ENCODE results near the gene ANKRD34A.
"Not testable (repeated sequence)": the region's sequence is repeated elsewhere in the genome, so short reads cannot be mapped to it uniquely, and the experiment has no call there.

The ANKRD34A gene

GRCh38 chr1:145946477-145946986, 17.8 kb downstream of the ANKRD34A start:
- no peak overlapping the region for H3K4me3 ChIP-seq (ENCODE audit: control insufficient read depth, low read depth, low read length)
- DNase-seq (ENCODE audit: low read depth), result no peak
- no peak for TF ChIP-seq CTCF (conservative IDR thresholded peaks at IDR 0.05; ENCODE audit: control insufficient read depth, insufficient read depth, low read depth, low read length)

- TF ChIP-seq CTCF (conservative IDR thresholded peaks at IDR 0.05; ENCODE audit: control insufficient read depth, insufficient read depth, low read depth, low read length), result no peak
- H3K4me3 ChIP-seq (ENCODE audit: control insufficient read depth, low read depth, low read length), result no peak overlapping the region
- DNase-seq (ENCODE audit: low read depth), result no peak
These were observed 19.8 kb downstream of the ANKRD34A start for GRCh38 chr1:145944532-145944931.

- TF ChIP-seq CTCF (conservative IDR thresholded peaks at IDR 0.05; ENCODE audit: control insufficient read depth, insufficient read depth, low read depth, low read length), result no peak
- H3K4me3 ChIP-seq (ENCODE audit: control insufficient read depth, low read depth, low read length), result no peak overlapping the region
These were observed 21.5 kb downstream of the ANKRD34A start for GRCh38 chr1:145942871-145943270.

GRCh38 chr1:145942405-145942804, 22.0 kb downstream of the ANKRD34A start:
- TF ChIP-seq CTCF (conservative IDR thresholded peaks at IDR 0.05; ENCODE audit: control insufficient read depth, insufficient read depth, low read depth, low read length), result no peak
- no peak overlapping the region for H3K4me3 ChIP-seq (ENCODE audit: control insufficient read depth, low read depth, low read length)
- no peak for DNase-seq (ENCODE audit: low read depth)

More at GRCh38 chr1:145942871-145943270, 21.5 kb downstream of the ANKRD34A start:
- no peak for DNase-seq (ENCODE audit: low read depth)

GRCh38 chr1:145937436-145937835, 26.9 kb downstream of the ANKRD34A start:
- no peak for DNase-seq (ENCODE audit: low read depth)
- no peak overlapping the region for H3K4me3 ChIP-seq (ENCODE audit: control insufficient read depth, low read depth, low read length)
- no peak for TF ChIP-seq CTCF (conservative IDR thresholded peaks at IDR 0.05; ENCODE audit: control insufficient read depth, insufficient read depth, low read depth, low read length)

- TF ChIP-seq CTCF (conservative IDR thresholded peaks at IDR 0.05; ENCODE audit: control insufficient read depth, insufficient read depth, low read depth, low read length), result no peak
These were observed 28.1 kb downstream of the ANKRD34A start for GRCh38 chr1:145936247-145936646.

GRCh38 chr1:145935708-145936107, 28.7 kb downstream of the ANKRD34A start:
- no peak for DNase-seq (ENCODE audit: low read depth)
- no peak overlapping the region for H3K4me3 ChIP-seq (ENCODE audit: control insufficient read depth, low read depth, low read length)
- TF ChIP-seq CTCF (conservative IDR thresholded peaks at IDR 0.05; ENCODE audit: control insufficient read depth, insufficient read depth, low read depth, low read length), result no peak

More at GRCh38 chr1:145936247-145936646, 28.1 kb downstream of the ANKRD34A start:
- no peak overlapping the region for H3K4me3 ChIP-seq (ENCODE audit: control insufficient read depth, low read depth, low read length)
- DNase-seq (ENCODE audit: low read depth), result no peak

- H3K4me3 ChIP-seq (ENCODE audit: control insufficient read depth, low read depth, low read length); DNase-seq (ENCODE audit: low read depth): not testable (repeated sequence)
These were observed 31.8 kb downstream of the ANKRD34A start for GRCh38 chr1:145932522-145933009.

Measured in fibroblast of mammary gland (primary cell).